ENCODE measurements around the gene HAS3.
A peak's percentile ranks its signal among the peaks of the same experiment; 100 is the strongest.

HAS3 gene

DNA sequence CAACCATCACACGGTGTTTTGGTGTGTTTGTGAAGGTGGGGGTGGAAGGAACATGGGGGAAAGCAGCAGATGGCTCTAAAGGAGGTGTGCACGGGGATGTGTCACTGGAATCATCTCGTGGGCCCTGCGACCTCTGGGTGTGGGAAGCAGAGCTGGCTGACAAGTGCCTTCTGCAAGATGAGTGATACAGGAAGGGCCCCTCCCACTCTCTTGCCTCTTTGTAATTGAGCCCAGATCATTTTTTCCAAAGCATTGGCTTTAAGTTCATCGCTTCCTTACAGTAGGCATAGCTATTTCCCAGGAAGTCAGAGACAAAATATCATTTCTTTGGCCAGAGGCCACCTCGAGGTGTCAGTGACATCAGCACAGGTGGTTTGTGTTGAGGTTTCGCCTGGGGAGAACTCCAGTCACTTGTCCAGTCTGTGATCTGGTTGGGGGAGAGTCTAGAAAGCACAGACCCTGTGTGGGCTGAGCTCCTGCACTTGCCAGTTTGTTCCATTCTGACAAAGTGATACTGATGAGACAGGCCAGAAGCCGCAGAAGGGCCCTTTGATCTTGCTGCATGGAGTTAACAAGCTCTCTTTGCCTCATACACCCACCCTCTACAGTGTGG lies 60.9 kb downstream of the HAS3 start:
- TF ChIP-seq, protein P1, sequence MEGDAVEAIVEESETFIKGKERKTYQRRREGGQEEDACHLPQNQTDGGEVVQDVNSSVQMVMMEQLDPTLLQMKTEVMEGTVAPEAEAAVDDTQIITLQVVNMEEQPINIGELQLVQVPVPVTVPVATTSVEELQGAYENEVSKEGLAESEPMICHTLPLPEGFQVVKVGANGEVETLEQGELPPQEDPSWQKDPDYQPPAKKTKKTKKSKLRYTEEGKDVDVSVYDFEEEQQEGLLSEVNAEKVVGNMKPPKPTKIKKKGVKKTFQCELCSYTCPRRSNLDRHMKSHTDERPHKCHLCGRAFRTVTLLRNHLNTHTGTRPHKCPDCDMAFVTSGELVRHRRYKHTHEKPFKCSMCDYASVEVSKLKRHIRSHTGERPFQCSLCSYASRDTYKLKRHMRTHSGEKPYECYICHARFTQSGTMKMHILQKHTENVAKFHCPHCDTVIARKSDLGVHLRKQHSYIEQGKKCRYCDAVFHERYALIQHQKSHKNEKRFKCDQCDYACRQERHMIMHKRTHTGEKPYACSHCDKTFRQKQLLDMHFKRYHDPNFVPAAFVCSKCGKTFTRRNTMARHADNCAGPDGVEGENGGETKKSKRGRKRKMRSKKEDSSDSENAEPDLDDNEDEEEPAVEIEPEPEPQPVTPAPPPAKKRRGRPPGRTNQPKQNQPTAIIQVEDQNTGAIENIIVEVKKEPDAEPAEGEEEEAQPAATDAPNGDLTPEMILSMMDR (IDR thresholded peaks at IDR 0.05; ENCODE audit: low read depth, low read length): no peak
- DNase-seq (ENCODE audit: low read depth in 2 of 2): peak; percentile 26 to 51
- H3K4me3 ChIP-seq (replicated peaks in 1 of 2; ENCODE audit: low read depth in 2 of 2, low read length in 2 of 2): no peak overlapping the region

DNA sequence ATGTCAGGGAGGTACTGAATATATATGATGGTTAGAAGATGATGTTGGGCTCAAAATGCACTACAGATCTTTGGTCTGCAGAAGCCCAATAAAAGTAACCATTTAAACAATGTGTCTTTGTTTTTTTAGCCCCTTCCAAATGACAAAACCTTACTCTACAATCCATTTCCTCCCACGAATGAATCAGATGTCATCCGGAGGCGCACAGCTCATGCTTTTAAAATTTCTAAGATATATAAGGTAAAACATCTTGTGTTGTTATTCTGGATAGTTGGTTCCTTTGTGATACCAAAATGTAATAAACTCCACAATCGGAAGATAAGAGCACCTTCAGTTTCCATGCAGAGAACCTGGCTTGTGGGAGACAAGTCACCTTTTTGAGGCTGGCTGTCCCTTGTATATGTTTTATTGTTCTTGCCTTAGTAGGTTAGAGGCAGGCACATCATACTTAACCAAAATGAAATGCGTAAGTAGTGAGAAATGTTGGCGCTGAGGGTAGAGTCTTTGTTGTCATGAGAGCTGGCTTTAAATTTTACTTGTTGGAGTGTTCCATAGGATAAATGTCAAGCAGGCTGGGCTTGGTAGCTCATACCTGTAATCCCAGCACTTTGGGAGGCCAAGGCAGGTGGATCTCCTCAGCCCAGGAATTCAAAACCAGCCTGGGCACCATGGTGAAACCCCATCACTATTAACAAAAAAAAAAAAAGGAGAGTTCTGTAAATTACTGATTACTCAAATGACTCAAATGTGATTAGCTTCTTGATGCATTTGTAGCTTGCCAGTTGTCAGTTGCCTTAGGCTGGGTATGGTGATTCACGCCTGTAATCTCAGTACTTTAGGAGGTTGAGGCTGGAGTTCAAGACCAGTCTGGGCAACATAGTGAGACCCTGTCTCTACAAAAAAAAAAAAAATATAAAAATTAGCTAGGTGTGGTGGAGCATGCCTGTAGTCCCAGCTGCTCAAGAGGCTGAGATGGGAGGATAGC lies 61.8 kb downstream of the HAS3 start:
- TF ChIP-seq, protein P1 (IDR thresholded peaks at IDR 0.05; ENCODE audit: low read depth, low read length): no peak
- DNase-seq (ENCODE audit: low read depth in 2 of 2): peak in 1 of 2 donors; percentile 58
- H3K4me3 ChIP-seq (replicated peaks in 1 of 2; ENCODE audit: low read depth in 2 of 2, low read length in 2 of 2): no peak overlapping the region

All from cardiac fibroblast (primary cell).